Stimulated activated CD8-positive, alpha-beta memory T cell treated with anti-CD3 and anti-CD28 coated beads, Interleukin-15, amount 100 ng/mL, for 1 hour (primary cell): Measurements from ENCODE around the gene SMDT1.
"Not testable (repeated sequence)": the region's sequence is repeated elsewhere in the genome, so short reads cannot be mapped to it uniquely, and the experiment has no call there.

Source experiments
- DNase-seq: peaks from one replicate; pipeline ENCODE4 v3.0.0-alpha.2; 2020; ENCODE audit warnings: low read depth

Gene SMDT1

DNA sequence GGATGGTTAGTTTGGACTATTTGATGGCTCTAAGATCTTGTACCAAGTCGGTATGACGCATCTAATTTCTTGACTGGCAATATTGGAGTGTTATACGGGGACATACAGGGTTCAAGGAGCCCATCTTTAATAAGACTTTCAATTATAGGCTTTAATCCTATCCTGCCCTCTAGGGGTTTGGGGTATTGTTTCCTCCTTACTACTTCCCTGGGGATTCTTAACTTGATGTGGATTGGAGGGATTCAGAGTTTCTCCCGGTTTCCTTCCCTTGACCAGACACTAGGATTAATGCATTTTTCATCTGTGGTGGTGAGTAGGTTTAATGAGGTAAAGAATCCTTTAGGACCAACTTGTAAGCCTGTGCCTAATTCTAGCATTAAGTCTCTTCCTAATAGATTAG is 32.3 kb downstream of the SMDT1 start:
- DNase-seq: no peak

DNA sequence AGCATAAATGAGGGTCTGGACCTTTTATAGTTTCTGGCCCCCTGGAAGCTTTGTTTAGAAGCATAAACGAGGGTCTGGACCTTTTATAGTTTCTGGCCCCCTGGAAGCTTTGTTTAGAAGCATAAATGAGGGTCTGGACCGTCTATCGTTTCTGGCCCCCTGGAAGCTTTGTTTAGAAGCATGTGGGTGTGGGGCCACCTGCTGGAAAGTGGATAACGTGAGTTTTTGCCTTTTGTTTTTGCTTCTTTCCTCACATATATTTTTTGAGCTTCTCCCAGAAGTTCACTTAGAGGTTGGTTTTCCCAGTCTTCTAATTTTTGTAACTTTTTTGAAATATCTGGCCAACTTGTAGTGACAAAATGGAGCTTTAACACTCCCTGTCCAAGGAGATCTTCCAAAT is 33.3 kb downstream of the SMDT1 start:
- not testable (repeated sequence) for DNase-seq

DNA sequence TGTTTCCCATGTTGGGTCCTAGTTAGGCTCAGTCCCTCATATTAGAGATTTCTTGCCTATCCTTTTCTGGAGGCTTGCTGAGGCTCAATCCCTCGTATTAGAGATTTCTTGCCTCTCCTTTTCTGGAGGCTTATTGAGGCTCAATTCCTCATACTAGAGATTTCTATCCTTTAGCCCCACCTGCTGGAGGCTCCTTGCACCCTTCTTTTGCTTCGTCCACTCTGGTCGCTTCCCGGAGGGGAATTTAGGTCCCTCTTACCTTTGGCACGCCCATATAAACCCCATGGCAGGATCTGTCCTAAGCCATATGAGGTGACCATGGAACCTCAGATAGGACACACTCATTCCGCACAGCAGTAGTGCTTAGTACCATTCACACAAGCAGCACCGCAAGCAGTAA is 35.2 kb downstream of the SMDT1 start:
- no peak for DNase-seq

DNA sequence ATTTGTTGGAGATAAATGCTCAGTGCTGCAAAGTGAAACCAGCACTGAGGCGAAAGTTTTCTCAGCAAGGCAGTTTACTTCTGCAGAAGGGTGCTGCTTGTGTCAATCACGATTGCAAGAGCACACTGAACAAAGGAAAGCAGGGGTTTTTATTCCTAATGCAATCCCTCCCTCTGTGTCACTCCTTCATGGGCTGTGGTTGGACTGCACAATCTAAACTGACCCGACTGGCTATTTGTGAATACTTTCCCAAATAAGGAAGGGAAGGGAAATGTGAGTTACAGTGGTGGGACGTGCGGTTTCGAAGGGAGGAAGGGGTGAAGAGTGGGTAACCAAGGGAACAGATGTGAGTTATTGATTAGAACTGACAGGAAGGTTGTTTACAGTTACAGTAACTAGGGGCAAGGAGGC is 35.9 kb downstream of the SMDT1 start:
- not testable (repeated sequence) for DNase-seq

DNA sequence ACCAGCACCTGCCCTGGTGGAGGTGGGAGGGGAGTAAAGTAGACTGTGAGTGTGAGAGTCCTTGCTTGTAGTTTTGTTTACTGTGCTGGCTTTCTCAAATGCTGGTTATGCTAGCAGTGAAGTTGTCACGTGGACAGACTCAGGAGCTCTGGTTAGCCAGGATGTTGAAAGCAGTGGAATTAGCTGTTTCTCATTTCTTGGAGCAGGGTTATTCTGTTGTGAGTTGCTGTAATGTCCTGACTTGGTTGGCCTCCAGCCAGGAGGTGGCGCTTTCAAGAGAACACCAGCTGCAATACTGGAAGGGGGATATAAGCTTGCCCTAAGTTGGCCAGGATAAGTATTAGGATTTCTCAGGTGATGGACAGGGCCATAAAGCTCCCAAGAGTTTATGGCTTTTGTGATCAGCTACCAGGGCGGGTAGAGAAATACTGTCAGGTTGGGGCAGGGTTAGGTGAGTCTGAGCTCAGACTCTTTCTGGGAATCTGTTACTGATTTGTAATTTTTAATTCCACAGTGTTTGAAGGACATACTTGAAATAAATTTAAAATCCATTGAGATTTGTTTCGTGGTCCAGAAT is 37.4 kb downstream of the SMDT1 start:
- DNase-seq: no peak

DNA sequence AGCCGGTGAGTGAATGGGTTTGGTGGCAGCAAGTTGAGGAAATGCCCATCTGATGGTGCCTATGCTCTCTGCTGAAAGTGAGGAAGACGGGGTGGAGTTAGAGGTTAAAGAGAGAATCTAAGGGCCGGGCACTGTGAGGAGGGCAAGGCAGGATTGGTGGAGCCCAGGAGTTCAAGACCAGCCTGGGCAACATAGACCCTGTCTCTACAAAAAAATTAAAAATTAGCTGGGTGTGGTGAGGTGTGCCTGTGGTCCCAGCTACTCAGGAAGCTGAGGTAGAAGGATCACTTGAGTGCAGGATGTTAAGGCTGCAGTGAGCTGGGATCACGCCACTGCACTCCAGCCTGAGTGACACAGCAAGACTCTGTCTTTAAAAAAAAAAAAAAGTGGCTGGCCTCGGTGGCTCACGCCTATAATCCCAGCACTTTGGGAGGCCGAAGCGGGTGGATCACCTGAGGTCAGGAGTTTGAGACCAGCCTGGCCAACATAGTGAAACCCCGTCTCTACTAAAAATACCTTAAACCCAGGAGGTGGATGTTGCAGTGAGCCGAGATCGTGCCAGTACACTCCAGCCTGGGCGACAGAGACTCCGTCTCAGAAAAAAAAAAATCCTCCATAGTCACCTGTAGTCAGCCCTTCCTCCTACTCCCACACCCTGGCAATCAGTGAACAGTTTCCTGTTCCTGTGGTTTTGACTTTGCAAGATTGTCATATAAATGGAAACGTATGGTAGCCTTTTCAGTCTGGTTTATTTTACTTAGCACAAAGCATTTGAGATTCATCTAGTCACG is 40.9 kb downstream of the SMDT1 start:
- not testable (repeated sequence) for DNase-seq

DNA sequence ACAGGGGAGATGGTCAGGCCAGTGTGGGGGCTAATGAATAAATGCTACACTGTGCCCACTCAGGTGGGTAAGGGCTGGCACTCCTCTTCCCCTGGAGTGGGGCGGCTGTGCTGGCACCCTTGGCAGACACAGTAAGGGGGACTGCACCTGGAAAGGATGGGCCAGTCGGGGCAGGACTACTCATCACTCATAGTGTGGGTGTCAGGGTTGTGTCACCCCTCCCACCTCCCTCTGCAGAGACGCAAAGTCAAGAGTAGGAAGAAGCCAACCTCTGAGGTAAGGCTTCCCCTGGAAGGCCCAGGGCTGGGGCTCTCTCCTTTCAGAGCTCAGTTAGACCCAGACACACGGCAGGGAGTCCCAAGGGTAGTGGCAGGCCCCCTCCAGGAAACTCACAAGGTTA is 44.0 kb downstream of the SMDT1 start:
- not testable (repeated sequence) for DNase-seq

DNA sequence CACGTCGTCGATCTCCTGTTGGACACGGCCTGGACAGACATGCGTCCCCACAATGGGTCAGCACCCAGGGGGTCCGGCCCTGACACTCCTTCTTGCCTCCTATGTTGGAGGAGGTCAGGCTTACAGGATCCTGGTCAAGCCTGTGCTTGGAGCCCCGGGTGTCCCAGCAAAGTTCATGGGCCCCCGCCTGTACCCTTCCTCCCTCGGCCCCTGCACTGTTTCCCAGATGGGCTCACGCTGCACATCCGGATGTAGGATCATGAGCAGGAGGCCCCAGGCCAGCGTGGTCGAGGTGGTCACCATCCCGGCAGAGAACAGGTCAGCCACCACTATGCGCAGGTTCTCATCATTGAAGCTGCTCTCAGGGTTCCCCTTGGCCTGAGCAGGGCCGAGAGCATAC is 48.1 kb downstream of the SMDT1 start:
- DNase-seq: no peak

DNA sequence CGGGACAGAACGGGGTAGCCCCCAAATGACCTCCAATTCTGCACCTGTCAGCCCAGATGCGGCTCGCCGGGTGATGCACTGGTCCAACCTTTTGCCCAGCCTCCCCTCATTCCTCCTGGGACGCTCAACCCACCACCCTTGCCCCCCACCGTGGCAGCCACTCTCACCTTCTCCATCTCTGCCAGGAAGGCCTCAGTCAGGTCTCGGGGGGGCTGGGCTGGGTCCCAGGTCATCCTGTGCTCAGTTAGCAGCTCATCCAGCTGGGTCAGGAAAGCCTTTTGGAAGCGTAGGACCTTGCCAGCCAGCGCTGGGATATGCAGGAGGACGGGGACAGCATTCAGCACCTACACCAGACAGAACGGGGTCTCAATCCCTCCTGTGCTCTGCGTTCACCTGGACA is 48.5 kb downstream of the SMDT1 start:
- not testable (repeated sequence) for DNase-seq

DNA sequence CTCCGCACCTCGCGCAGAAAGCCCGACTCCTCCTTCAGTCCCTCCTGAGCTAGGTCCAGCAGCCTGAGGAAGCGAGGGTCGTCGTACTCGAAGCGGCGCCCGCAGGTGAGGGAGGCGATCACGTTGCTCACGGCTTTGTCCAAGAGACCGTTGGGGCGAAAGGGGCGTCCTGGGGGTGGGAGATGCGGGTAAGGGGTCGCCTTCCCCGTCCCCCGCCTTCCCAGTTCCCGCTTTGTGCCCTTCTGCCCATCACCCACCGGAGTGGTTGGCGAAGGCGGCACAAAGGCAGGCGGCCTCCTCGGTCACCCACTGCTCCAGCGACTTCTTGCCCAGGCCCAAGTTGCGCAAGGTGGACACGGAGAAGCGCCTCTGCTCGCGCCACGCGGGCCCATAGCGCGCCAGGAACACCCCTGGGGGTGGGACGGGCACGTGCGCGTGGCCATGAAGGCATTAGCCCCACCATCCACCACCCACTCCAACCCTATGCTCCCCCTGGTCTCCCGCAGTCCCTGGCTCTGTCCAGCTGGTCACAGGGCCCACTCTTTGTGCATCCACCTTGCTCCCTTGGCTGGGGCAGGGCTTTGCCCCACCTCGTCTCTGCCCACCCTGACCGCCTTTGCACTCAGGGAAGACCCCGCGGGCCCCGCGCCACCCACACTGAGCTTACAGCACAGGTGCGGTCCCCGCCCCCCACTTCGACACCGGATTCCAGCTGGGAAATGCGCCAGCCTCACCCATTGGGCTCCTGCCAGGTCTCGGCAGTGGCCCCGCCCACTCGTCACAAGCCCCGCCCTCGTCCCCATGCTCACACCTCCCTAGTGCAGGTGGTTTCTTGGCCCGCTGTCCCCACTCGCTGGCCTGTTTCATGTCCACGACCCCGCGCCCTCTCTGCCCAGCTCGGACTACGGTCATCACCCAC is 49.5 kb downstream of the SMDT1 start:
- DNase-seq: not testable (repeated sequence)

DNA sequence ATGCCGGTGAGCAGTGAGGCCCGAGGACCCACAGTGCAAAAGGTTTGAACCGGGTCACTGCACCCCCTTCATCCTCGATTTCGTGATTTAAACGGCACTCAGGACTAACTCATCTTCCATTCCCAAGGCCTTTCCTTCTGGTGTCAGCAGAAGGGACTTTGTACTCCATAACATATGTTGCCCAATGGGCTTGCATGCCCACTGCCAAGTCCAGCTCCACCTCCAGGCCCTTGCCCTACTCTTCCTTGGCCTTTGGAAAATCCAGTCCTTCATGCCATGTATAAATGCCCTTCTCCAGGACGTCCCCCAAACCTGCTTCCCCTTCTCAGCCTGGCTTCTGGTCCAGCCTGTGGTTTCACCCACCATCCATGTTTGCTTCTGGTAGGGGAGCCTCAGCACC is 50.7 kb downstream of the SMDT1 start:
- DNase-seq: not testable (repeated sequence)

DNA sequence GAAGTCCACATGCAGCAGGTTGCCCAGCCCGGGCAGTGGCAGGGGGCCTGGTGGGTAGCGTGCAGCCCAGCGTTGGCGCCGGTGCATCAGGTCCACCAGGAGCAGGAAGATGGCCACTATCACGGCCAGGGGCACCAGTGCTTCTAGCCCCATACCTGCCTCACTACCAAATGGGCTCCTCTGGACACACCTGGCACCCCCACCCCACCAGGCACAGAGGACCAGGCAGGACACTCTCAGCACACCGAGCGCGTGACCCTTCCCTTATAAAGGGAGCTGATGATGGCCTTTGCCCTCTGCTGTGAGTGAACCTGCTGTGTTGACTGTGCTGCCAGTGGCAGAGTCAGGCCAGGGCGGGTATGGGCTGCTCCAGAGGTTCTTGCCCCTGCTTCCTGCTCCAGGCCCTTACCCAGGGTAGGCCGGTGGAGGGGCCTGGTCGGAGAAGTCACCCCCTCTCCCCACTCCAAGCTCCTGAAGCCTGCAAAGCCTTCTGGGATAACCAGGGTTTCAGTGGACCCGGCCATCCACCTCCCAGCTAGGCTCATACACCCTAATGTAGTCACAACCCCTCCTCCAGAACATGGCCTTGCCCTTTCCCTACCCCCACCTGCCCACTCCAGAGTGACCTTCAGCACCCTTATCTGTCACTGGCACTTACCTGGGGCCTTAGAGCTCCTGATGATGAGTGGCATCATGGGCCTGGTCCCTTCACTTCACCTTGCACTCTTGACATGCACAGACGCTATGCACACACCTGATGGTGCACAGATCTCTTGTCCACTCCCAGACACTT is 51.3 kb downstream of the SMDT1 start, which contains the start of gene CYP2D6:
CYP2D6 (minus strand) TSS at position 172 of the 793 bp plus-strand sequence; CDS start at position 153, 19 bp downstream.
- not testable (repeated sequence) for DNase-seq

DNA sequence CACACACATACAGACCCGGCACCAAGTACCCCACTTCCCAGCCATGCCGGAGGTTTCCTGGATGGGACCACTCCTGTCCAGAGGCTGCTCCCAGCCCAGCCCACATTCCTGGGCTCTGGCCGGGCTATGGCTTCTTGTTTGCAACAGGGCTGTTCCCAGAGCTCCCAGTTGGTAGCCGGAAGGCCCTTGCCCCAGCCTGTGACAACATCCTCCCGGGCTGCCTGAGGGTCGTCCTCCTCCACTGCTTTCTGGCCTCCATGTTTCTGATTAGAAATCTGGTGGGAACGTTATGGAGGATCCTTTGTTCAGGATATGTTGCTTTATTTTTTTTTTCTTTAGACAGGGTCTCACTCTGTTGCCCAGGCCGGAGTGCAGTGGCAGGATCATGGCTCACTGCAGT is 52.1 kb downstream of the SMDT1 start:
- no peak for DNase-seq

DNA sequence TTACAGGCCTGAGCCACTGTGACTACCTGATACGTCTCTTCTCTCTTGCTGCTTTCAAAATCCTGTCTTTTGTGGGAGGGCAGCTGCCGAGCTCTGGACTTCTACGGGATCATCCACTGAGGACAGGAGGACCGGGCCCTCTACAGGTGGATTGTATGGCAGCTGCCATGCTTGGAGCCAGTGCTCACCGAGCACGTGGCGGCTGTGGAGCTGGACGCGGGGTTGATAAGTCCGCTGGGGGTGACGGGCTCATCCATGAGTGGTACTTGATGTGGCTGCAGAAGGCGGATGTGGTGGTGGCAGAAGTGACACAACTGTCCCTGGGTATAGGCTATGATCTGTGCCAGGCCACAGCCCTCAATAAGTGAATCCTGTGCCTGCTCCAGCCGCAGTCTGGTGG is 53.0 kb downstream of the SMDT1 start:
- no peak for DNase-seq
